PC-9 (cell line): ENCODE data around the gene TBRG4. TPM values are rescaled to one million over a fixed set of nuclear protein-coding genes. Genes with fewer than 3 reads are reported as not detected.

Experiments used
- BruUV-seq: library from RNA; stranded (reverse); fragments of 400-500 nt; replicated peaks from 2 replicates; lab custom pipeline; 2021; lab: Mats Ljungman, UMichigan
- CTCF ChIA-PET: fragments of 300-600 bp; sonication (Branson Sonifier 250); formaldehyde crosslinking; loops from one replicate; lab custom pipeline; 2022; ENCODE audit warnings: antibody characterized with exemption; lab: Charles Lee
- POLR2A ChIA-PET: fragments of 300-600 bp; sonication (Branson Sonifier 250); formaldehyde crosslinking; loops from one replicate; lab custom pipeline; 2022; ENCODE audit warnings: antibody characterized with exemption; ENCODE audit not compliant: unreplicated experiment; lab: Charles Lee
- DNase-seq, 2 experiments: peaks; one replicate each; pipeline versions ENCODE4 v3.0.0 to v3.0.0-alpha.2; 2015 to 2022; ENCODE audit warnings: mixed read lengths in 1 of 2
- H2AFZ ChIP-seq: fragments of 200-600 bp; sonication (generic); 2 replicates; pipeline ENCODE4 v1.8.1; 2017; ENCODE audit warnings: antibody characterized with exemption
- H3F3A ChIP-seq: fragments of 200-600 bp; sonication (generic); 2 replicates; pipeline ENCODE4 v1.8.1; 2017; ENCODE audit warnings: antibody characterized with exemption, mild to moderate bottlenecking, low read depth; ENCODE audit not compliant: insufficient read depth
- H3K27ac ChIP-seq: fragments of 200-600 bp; sonication (generic); 2 replicates; pipeline ENCODE4 v1.6.1; 2016; ENCODE audit warnings: mixed run types
- H3K27me3 ChIP-seq: fragments of 200-600 bp; sonication (generic); 2 replicates; pipeline ENCODE4 v1.6.1; 2016; ENCODE audit warnings: low read depth, mixed run types; ENCODE audit not compliant: insufficient read depth
- H3K36me3 ChIP-seq: fragments of 200-600 bp; sonication (generic); 2 replicates; pipeline ENCODE4 v1.6.1; 2016; ENCODE audit warnings: low read depth, mixed run types
- H3K4me1 ChIP-seq: fragments of 200-600 bp; sonication (generic); replicated peaks from 2 replicates; pipeline ENCODE4 v1.6.1; 2016; ENCODE audit warnings: mixed run types; ENCODE audit not compliant: insufficient read depth
- H3K4me2 ChIP-seq: fragments of 200-600 bp; sonication (generic); 2 replicates; pipeline ENCODE4 v1.6.1; 2017; ENCODE audit warnings: mixed run types
- H3K4me3 ChIP-seq: fragments of 200-600 bp; sonication (generic); 2 replicates; pipeline ENCODE4 v1.6.1; 2016; ENCODE audit warnings: mixed run types
- H3K79me2 ChIP-seq: fragments of 200-600 bp; sonication (generic); 2 replicates; pipeline ENCODE4 v1.6.1; 2017; ENCODE audit warnings: low read depth, mixed run types
- H3K9me2 ChIP-seq: fragments of 200-600 bp; sonication (generic); 2 replicates; pipeline ENCODE4 v1.8.1; 2017; ENCODE audit warnings: mild to moderate bottlenecking; ENCODE audit not compliant: insufficient read depth
- H3K9me3 ChIP-seq: fragments of 200-600 bp; sonication (generic); 2 replicates; pipeline ENCODE4 v1.8.1; 2016; ENCODE audit warnings: low read depth; ENCODE audit not compliant: insufficient read depth
- H4K20me1 ChIP-seq: fragments of 200-600 bp; sonication (generic); 2 replicates; pipeline ENCODE4 v1.8.1; 2017; ENCODE audit not compliant: insufficient read depth
- EZH2 ChIP-seq: fragments of 200-600 bp; sonication (generic); IDR thresholded peaks from 2 replicates; pipeline ENCODE4 v1.8.0; 2017; ENCODE audit warnings: antibody characterized with exemption, low read depth
- intact Hi-C: fragments of 100-400 bp; cut with micrococcal nuclease; formaldehyde crosslinking; loops from one replicate; pipeline ENCODE4 v1.10.0; 2022; ENCODE audit not compliant: unreplicated experiment
- total RNA-seq: library from RNA; stranded (reverse); gene quantifications from 2 replicates; pipeline ENCODE4 v1.2.3, GENCODE V29; 2021
- TF ChIP-seq, protein P1 (sequence below): fragments of 200-600 bp; sonication (generic); conservative IDR thresholded peaks from 2 replicates; pipeline ENCODE4 v1.6.1; 2017; ENCODE audit warnings: mixed run types, antibody characterized with exemption, mild to moderate bottlenecking, moderate library complexity

TBRG4 gene
- total RNA-seq, 1 experiment from 2014 or later: 120 TPM

DNA sequence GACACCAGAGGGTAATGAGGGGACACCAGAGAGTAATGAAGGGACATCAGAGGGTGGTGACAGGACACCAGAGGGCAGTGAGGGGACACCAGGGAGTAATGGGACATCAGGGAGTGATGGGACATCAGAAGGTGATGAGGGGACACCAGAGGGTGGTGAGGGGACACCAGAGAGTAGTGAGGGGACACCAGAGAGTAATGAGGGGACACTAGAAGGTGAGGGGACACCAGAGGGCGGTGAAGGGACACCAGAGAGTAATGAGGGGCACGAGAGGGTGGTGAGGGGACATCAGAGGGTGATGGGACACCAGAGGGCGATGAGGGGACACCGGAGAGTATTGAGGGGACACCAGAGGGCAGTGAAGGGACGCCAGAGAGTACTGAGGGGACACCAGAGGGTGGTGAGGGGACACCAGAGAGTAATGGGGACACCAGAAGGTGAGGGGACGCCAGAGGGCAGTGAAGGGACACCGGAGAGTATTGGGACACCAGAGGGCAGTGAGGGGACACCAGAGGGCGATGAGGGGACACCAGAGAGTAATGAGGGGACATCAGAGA, 33.3 kb downstream of the TBRG4 start:
- Histone ChIP-seq H3K4me1 (peaks cover 18% of the 10 kb centered on the region), H2AFZ (no peak overlapping the region), H3K36me3 (no peaks in the 10 kb centered on the region), H3F3A (peaks cover 10% of the 10 kb centered on the region; the same call in 1 of the 2 replicates), H3K79me2 (no peaks in the 10 kb centered on the region), H3K9me3 (no peaks in the 10 kb centered on the region), H3K4me3 (no peak overlapping the region), H3K27ac (no peak overlapping the region), H4K20me1 (no peaks in the 10 kb centered on the region), H3K4me2 (no peak overlapping the region), H3K27me3 (no peaks in the 10 kb centered on the region), H3K9me2 (no peaks in the 10 kb centered on the region)
- intact Hi-C loops: no loop called here
- DNase-seq: no peak
- ChIA-PET CTCF (no interaction called here), POLR2A (no interaction called here)
- no TSS peak for BruUV-seq
- no peak for TF ChIP-seq EZH2
- TF ChIP-seq, protein P1, sequence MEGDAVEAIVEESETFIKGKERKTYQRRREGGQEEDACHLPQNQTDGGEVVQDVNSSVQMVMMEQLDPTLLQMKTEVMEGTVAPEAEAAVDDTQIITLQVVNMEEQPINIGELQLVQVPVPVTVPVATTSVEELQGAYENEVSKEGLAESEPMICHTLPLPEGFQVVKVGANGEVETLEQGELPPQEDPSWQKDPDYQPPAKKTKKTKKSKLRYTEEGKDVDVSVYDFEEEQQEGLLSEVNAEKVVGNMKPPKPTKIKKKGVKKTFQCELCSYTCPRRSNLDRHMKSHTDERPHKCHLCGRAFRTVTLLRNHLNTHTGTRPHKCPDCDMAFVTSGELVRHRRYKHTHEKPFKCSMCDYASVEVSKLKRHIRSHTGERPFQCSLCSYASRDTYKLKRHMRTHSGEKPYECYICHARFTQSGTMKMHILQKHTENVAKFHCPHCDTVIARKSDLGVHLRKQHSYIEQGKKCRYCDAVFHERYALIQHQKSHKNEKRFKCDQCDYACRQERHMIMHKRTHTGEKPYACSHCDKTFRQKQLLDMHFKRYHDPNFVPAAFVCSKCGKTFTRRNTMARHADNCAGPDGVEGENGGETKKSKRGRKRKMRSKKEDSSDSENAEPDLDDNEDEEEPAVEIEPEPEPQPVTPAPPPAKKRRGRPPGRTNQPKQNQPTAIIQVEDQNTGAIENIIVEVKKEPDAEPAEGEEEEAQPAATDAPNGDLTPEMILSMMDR: no peak; the same call in 1 of the 2 replicates

DNA sequence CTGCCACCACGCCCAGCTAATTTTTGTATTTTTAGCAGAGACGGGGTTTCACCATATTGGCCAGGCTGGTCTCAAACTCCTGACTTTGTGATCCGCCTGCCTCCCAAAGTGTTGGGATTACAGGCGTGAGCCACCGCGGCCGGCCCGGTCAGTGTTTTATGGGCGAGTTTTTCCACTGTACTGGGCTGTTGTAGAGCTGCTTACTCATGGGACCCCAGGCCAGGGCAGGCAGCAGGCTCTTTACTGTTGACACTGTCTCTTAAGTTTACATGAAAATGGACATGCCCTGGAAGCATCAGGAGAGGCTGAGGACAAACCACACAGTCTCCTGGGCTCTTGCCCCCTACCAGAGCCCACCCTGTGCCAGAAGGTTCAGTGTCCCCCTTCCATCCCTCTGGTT, 33.9 kb downstream of the TBRG4 start:
- no peaks in the 10 kb centered on the region for H3K9me2 ChIP-seq
- no peak overlapping the region for H3K4me3 ChIP-seq
- peaks cover 14% of the 10 kb centered on the region for H3K4me1 ChIP-seq
- no peak overlapping the region for H3K4me2 ChIP-seq
- no peaks in the 10 kb centered on the region; the same call in 1 of the 2 replicates for H3K36me3 ChIP-seq
- no peak for DNase-seq
- no peaks in the 10 kb centered on the region for H3K79me2 ChIP-seq
- BruUV-seq: no TSS peak
- no peaks in the 10 kb centered on the region for H3K27me3 ChIP-seq
- CTCF ChIA-PET: no interaction called here
- peaks cover 8% of the 10 kb centered on the region; the same call in 1 of the 2 replicates for H3F3A ChIP-seq
- no peaks in the 10 kb centered on the region for H3K9me3 ChIP-seq
- H2AFZ ChIP-seq: no peak overlapping the region
- TF ChIP-seq EZH2: no peak
- TF ChIP-seq, protein P1: no peak
- no peak overlapping the region for H3K27ac ChIP-seq
- no peaks in the 10 kb centered on the region for H4K20me1 ChIP-seq
- POLR2A ChIA-PET: interaction anchor here (0.6 kb wide), 1 partner anchor 73 kb away, joined by 3 read pairs; no protein-coding TSS in a partner anchor
- intact Hi-C loops: no loop called here

DNA sequence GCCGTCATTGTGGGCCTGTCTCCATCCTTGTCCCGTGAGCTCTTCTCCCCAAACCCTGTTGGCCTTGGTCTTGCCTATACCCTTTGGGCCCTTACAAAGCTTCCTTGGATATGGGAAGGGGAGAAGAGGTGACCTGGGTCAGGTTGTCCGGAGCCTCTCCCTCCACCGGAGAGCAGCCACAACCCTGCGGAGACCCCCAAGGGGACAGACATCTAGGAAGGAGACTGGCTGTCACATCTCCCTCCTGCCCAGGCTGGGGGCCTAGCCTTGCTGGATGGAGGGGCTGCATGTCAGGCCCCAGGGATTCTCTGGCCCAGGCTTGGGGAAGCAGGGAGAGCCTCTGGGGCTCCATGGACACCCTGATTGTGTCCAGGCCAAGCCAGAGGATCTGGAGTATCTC, 34.6 kb downstream of the TBRG4 start:
- intact Hi-C loops: no loop called here
- CTCF ChIA-PET: no interaction called here
- TF ChIP-seq, protein P1: no peak
- TF ChIP-seq EZH2: no peak
- BruUV-seq: no TSS peak
- no peak overlapping the region for H2AFZ ChIP-seq
- no peaks in the 10 kb centered on the region for H3K27me3 ChIP-seq
- no peaks in the 10 kb centered on the region; the same call in 1 of the 2 replicates for H3K36me3 ChIP-seq
- H4K20me1 ChIP-seq: no peaks in the 10 kb centered on the region
- no peak for DNase-seq
- no peak overlapping the region for H3K4me3 ChIP-seq
- POLR2A ChIA-PET: no interaction called here
- no peak overlapping the region for H3K27ac ChIP-seq
- 0 out of 2 replicates have a peak, but pooled peaks cover 5% of the 10 kb centered on the region for H3F3A ChIP-seq
- H3K9me2 ChIP-seq: no peaks in the 10 kb centered on the region
- H3K4me2 ChIP-seq: no peak overlapping the region
- peaks cover 10% of the 10 kb centered on the region for H3K4me1 ChIP-seq
- H3K79me2 ChIP-seq: no peaks in the 10 kb centered on the region
- no peaks in the 10 kb centered on the region for H3K9me3 ChIP-seq
